NCI-H187 treated with DMSO at 0.1 percent for 48 hours (cell line): ENCODE measurements around the gene LEP.

Experiments
- DNase-seq: peaks from one replicate; lab custom pipeline; 2025; lab: John Stamatoyannopoulos, UW

Gene LEP

DNA sequence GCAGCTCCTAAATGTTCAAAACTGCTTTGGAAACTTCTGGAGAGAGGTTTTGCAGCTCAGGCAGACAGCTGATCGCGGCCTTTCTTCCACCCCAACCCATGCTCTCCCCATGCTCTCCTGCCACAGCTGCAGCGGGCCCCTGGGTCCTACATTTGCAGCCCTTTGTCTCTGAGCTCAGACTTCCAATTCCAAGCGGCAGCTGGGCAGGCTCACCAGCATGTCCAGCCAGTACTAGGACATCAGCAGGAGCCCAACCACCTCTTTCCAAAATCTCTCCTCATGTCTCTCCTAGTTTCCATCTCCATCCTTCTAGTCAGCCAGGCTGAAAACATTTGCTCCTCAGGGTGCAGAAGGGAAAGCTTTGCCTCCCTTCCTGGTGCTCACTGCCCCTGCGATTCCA lies 6.0 kb downstream of the LEP start:
- no peak for DNase-seq

DNA sequence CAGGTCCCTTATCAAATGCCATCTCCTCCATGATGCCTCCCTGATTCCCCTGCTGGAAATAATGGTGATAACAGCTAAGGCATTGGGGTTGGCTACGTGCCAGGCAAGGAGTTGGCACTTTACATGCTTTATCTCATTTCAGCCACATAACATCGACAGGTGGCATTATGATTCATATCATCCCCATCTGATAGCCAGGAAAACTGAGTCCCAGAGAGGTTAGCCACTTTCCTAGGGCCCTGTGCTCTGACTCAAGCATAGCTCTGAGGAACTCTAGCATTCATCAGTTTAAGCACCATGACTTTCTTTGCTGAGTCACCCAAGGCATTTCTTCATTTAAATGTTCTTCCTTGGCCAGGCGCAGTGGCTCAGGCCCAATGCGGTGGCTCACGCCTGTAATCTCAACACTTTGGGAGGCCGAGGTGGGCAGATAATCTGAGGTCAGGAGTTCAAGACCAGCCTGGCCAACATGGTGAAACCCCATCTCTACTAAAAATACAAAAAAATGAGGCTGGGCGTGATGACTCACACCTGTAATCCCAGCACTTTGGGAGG lies 6.6 kb downstream of the LEP start:
- no peak for DNase-seq

GRCh38 chr7:128251337-128251736 lies 10.3 kb downstream of the LEP start:
- DNase-seq: no peak

DNA sequence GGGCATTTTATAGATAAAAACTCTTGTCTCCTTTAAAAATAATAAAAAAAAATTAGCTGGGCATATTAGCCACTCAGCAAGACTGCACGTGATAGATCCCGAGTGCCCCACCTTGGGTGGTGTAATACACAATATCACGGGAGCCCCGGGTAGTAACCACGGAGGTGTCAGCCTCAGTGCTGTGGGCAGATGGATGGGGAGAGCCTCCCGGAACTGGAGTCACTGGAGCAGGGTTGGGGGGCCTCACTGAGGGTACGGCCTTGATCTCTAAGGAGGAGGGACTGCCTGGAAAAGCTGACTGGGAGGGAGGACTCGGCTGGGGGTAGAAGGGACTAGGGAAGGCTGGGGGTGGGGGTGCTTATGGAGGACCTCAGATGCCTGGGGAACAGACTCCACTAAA lies 12.6 kb downstream of the LEP start:
- no peak for DNase-seq

GRCh38 chr7:128254470-128254869 lies 13.4 kb downstream of the LEP start:
- no peak for DNase-seq

- DNase-seq: no peak
Observed at GRCh38 chr7:128255271-128255670, 14.2 kb downstream of the LEP start.

DNA sequence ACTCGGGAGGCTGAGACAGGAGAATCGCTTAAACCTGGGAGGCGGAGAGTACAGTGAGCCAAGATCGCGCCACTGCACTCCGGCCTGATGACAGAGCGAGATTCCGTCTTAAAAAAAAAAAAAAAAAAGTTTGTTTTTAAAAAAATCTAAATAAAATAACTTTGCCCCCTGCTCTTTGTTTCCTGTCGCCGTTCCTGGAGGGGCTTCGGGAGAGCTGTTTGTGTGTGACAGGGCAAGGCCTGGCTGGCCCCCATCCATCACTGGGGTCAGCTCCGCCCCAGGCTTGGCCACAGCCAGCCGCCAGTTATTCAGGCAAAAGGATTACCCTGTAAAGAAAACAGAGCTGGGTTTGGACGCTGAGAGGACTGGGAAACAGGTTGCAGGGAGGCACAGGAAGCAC lies 16.4 kb downstream of the LEP start:
- no peak for DNase-seq

- no peak for DNase-seq
Observed at GRCh38 chr7:128259131-128260061, 18.3 kb downstream of the LEP start.

GRCh38 chr7:128260069-128260795 lies 19.2 kb downstream of the LEP start:
- DNase-seq: no peak

DNA sequence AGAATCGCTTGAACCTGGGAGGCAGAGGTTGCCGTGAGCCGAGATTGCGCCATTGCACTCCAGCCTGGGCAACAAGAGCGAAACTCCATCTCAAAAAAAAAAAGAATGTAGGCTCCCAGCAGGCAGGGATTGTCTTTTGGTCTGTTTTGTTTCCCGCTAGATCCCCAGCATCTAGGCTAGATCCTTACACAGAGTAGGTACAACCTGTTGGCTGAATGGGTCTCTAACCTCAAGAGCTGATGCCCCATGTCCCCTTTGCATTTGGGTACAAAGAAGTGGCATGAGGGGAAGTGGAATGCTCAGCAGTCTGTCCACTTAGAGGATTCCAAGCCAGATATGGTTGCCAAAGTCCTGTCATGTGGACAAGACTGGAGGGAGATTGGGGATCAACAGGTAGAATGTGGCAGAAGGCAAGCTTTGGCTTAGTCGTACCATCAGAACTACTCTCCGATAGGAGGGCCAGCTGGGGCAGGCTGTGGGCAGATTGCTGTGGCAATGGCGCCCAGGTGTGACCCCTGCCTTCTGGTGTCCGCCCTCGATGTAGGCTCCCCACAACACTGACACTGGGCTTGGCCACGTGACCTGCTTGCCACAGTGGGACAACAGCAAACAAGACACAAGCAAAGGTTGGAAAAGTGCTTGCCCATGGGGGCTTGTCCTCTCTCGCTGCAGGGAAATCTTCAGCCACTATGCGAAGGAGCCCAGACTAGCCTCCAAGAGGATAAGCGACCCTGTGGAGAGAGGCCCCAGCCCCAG lies 21.4 kb downstream of the LEP start:
- DNase-seq: no peak

- DNase-seq: no peak
Observed at GRCh38 chr7:128263420-128263819, 22.3 kb downstream of the LEP start.

- DNase-seq: no peak
Observed at GRCh38 chr7:128264477-128264876, 23.4 kb downstream of the LEP start.

- DNase-seq: no peak
Observed at GRCh38 chr7:128265156-128265905, 24.3 kb downstream of the LEP start.

- DNase-seq: no peak
Observed at GRCh38 chr7:128265906-128266300, 24.8 kb downstream of the LEP start.

DNA sequence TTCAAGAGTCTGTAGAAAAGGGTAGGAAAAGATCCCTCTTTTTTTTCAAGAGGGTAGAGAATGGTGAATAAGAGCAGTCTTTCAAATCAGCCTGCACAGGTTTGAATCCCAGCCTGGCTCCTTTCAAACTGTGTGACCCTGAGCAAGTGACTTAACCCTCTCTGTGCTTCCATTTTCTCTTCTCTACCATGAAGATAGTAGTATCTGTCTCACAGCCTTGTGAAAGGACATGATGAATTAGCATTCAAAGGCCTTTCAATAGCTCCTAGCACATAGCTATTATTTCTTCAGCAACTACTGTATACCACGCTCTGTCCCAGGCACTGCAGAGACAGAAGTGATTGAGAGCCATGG lies 25.4 kb downstream of the LEP start:
- no peak for DNase-seq

DNA sequence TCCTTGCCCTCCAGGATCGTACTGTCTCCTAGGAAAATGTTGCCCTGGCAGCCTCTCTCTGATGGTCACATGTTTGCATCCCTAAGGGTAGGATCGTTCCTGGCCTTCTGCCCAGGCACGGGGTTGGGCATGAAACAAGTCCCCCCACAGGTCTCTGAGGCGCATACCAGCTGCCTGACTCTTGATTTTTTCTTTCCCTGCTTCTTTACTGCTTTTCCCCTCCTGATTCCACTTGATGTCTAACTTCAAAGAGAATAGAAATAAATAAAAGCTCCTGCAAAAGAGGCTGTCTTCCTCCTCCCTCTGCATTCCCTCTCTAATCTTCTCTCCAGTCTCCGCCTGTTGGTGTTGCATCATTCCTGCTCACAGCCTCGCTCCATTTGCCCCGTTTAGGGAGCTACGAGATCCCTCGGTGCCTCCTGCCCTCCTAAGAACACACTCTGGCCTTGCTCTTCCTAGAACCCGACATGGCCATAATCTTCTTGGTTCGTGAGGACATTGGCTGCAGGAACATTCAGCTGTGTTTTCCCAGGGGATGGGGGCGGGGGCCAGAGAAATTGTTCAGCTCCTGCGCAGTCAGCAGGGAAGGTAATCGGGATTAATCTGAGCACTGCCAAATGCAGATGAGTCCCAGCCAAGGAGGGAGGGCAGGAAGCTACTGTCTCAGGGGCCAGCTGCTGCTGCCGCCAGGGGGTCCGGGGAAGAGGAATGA lies 26.0 kb downstream of the LEP start:
- DNase-seq: no peak

DNA sequence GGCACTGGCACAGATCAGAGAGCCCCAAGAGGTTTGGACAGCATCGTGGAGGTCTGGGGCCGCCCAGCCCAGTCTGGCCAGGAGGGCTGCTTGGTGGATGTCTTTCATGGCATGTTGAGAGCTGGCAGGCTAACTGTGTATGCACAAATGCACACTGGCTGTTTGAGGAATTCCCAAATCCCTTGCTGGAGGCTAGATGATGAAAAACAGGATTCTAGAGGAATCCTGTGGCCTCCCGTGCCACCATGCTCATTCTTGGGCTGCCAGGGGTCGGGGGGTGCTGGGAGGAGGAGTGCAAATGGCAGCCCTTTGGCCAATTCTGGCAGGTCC lies 26.5 kb downstream of the LEP start:
- no peak for DNase-seq

- no peak for DNase-seq
Observed at GRCh38 chr7:128268233-128268632, 27.2 kb downstream of the LEP start.

GRCh38 chr7:128270826-128271272 lies 29.8 kb downstream of the LEP start:
- no peak for DNase-seq

GRCh38 chr7:128271471-128271941 lies 30.4 kb downstream of the LEP start:
- no peak for DNase-seq

DNA sequence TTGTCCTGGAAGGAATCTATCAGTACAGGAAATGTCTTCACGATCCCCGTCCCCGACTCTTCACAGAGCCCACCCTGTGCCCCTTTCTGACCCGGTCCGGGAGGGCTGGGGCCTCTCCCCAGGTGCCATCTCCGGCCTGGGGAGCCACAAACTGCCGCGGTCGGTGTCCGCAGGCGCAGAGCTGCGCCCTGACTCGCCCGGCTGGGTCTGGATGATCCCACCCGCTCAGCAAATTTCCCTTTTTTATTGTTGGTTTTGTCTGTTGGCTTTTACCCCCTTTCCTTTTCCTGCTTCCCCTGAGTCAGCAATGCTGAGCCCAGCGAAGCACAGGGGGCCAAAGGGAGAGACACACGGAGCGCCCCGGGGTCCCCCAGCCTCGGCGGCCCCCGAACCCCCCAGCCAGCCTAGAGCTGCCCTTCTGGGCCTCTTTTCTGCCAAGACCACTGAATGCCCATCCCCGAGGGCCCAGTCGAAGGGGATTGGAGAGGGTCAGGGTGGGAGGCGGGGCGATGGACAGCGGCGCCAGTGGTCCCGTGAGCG lies 30.9 kb downstream of the LEP start:
- no peak for DNase-seq
